ENCODE measurements around the gene ACER1. TPM values are rescaled to one million over a fixed set of nuclear protein-coding genes. Genes with fewer than 3 reads are reported as not detected.
"Not testable (repeated sequence)": the region's sequence is repeated elsewhere in the genome, so short reads cannot be mapped to it uniquely, and the experiment has no call there.

ACER1 gene
- total and polyA plus RNA-seq, 11 donors, result not detected

DNA sequence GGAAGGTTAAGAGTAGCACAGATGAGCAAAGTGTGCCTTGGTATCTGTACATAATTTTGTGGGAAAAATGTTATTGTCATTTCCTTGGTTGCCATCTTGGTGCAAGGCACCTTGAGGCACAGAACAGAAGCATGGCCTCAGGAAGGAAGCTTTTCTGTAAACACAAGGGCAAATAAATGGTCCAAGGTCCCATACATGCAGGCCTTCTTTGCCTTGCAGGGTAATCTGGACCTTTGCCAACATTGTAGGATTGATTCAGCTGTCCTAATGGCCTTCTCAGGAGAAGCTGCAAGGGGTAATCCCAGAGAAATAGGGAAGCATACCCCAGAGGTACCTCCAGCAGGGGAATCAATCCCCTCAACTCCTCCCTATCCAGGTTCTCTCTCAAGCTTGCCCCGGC lies 44.7 kb downstream of the ACER1 start:
- ATAC-seq, result no peak
- TF ChIP-seq POLR2A (IDR thresholded peaks at IDR 0.05), result no peak
- TF ChIP-seq, protein P1, sequence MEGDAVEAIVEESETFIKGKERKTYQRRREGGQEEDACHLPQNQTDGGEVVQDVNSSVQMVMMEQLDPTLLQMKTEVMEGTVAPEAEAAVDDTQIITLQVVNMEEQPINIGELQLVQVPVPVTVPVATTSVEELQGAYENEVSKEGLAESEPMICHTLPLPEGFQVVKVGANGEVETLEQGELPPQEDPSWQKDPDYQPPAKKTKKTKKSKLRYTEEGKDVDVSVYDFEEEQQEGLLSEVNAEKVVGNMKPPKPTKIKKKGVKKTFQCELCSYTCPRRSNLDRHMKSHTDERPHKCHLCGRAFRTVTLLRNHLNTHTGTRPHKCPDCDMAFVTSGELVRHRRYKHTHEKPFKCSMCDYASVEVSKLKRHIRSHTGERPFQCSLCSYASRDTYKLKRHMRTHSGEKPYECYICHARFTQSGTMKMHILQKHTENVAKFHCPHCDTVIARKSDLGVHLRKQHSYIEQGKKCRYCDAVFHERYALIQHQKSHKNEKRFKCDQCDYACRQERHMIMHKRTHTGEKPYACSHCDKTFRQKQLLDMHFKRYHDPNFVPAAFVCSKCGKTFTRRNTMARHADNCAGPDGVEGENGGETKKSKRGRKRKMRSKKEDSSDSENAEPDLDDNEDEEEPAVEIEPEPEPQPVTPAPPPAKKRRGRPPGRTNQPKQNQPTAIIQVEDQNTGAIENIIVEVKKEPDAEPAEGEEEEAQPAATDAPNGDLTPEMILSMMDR (IDR thresholded peaks at IDR 0.05), result no peak
- Histone ChIP-seq H3K36me3 (no peaks in the 10 kb centered on the region), H3K4me1 (no peaks in the 10 kb centered on the region), H3K27me3 (no peaks in the 10 kb centered on the region), H3K4me3 (no peak overlapping the region), H3K27ac (no peak overlapping the region), H3K9me3 (peaks cover 3 to 76% (median 60%) of the 10 kb centered on the region in 12 donors)
- 89 to 95% (median 91%) methylated on average over 1 of the region's 1 CpG for WGBS, 4 donors
- DNase-seq, result no peak
- intact Hi-C loops (cut with DNase I), result no loop called here

DNA sequence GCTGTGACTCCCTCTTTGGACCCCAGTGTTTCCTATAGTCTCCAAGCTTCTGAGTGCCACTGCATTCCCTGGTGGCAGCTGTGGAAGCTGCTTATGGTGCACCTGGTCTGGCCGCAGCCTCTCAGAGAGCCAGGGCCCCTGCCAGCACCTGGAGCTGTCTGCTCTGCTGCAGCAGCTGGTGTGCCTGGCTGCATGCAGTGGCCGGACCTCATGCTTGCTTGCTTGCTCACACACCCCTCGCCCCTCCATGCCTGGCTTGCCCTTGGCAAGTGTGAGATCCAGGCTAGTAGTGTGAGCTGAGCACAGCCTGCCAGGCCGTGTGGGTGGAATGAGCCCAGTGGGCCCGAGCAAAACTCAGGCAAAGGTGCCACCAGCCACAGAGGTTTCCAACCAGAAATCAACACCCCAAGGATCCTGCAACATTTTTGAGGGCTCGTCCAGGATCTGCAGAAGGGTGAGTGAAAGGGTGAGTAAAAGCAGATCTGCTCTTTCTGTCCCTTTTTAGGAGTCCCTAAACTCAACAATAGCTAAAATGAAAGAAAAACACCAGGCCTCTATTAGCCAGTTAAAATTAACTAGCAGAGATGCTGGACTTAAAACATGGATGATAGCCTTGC lies 46.0 kb downstream of the ACER1 start:
- Histone ChIP-seq H3K4me1 (no peaks in the 10 kb centered on the region), H3K27ac (no peak overlapping the region), H3K27me3 (no peaks in the 10 kb centered on the region), H3K36me3 (no peaks in the 10 kb centered on the region), H3K9me3 (peaks cover 3 to 63% (median 47%) of the 10 kb centered on the region in 12 donors), H3K4me3 (no peak overlapping the region)
- intact Hi-C loops (cut with DNase I), result no loop called here
- ATAC-seq (no peak), DNase-seq (no peak)
- no peak for TF ChIP-seq POLR2A (IDR thresholded peaks at IDR 0.05)
- TF ChIP-seq, protein P1 (IDR thresholded peaks at IDR 0.05), result no peak
- WGBS, 4 donors, result 74 to 89% (median 82%) methylated on average over 3 to 6 of the region's 6 CpGs

DNA sequence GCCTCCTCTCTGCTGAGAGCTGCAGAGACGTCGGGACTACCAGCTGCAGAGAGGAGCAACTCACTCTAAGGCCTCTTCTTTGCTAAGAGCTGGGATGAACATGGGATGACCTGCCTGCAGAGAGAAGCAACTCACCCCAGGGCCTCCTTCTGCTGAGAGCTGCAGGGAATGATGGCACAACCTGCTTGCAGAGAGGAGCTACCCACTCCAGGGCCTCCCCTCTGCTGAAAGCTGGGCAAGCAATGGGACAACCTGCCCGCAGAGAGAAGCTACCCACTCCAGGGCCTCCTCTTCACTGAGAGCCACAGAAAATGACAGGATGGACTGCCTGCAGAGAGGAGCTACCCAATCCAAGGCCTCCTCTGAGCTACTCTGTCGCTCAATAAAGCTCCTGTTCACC lies 46.7 kb downstream of the ACER1 start:
- WGBS, 4 donors, result 81 to 85% (median 83%) methylated on average over 2 to 4 of the region's 4 CpGs
- Histone ChIP-seq H3K27ac (no peak overlapping the region), H3K4me1 (no peaks in the 10 kb centered on the region), H3K4me3 (no peak overlapping the region), H3K9me3 (peaks cover 3 to 56% (median 40%) of the 10 kb centered on the region in 12 donors), H3K27me3 (no peaks in the 10 kb centered on the region), H3K36me3 (no peaks in the 10 kb centered on the region)
- DNase-seq (no peak), ATAC-seq (no peak)
- intact Hi-C loops (cut with DNase I), result no loop called here
- TF ChIP-seq, protein P1 (IDR thresholded peaks at IDR 0.05), result no peak
- no peak for TF ChIP-seq POLR2A (IDR thresholded peaks at IDR 0.05)

DNA sequence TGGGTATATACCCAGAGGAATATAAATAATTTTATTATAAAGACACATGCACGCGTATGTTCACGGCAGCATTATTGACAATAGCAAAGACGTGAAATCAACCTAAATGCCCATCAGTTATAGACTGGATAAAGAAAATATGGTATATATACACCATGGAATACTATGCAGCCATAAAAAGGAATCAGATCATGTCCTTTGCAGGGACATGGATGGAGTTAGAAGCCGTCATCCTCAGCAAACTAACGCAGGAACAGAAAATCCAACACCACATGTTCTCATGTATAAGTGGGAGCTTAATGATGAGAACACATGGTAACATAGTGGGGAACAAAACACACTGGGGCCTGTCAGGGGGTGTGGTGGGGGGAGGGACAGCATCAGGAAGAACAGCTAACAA lies 51.0 kb downstream of the ACER1 start:
- not testable (repeated sequence) for DNase-seq, H3K36me3 ChIP-seq, ATAC-seq, H3K4me3 ChIP-seq, H3K27me3 ChIP-seq, H3K27ac ChIP-seq
- intact Hi-C loops (cut with DNase I), result loop anchor here in 4 of 10 donors (5.0 kb wide), 2 partner anchors 65 to 235 kb away; no protein-coding TSS in a partner anchor
- H3K9me3 ChIP-seq, result peaks cover 0 to 16% (median 12%) of the 10 kb centered on the region in 12 donors
- H3K4me1 ChIP-seq, result peaks cover 4 to 24% (median 18%) of the 10 kb centered on the region in 12 donors
- 78 to 89% (median 83%) methylated on average over 6 of the region's 6 CpGs for WGBS, 4 donors
